HCT116 (cell line): Measurements from ENCODE around the gene QPCTL. TPM values are rescaled to one million over a fixed set of nuclear protein-coding genes. Genes with fewer than 3 reads are reported as not detected.

Source experiments
- ATAC-seq: fragments of 200-7000 bp; cut with Tn5 transposase; 2 replicates; pipeline ENCODE4 v1.9.1; 2020; ENCODE audit warnings: mild to moderate bottlenecking, moderate library complexity
- Bru-seq: library from RNA; stranded (reverse); fragments of 400-500 nt; gene quantifications from one replicate; lab custom pipeline; 2021; lab: Mats Ljungman, UMichigan
- BruChase-seq, 2 experiments: library from RNA; stranded (reverse); fragments of 400-500 nt; gene quantifications; one replicate each; lab custom pipeline; 2021; lab: Mats Ljungman, UMichigan
- BruUV-seq: library from RNA; stranded (reverse); fragments of 400-500 nt; replicated peaks from 2 replicates; lab custom pipeline; 2021; lab: Mats Ljungman, UMichigan
- CTCF ChIA-PET: fragments of 300-600 bp; sonication (Branson Sonifier 250); formaldehyde crosslinking; loops from one replicate; lab custom pipeline; 2021; ENCODE audit warnings: antibody characterized with exemption; lab: Charles Lee
- POLR2A ChIA-PET: fragments of 300-600, 350-600 bp; sonication (Branson Sonifier 250); formaldehyde crosslinking; loops from one replicate; lab custom pipeline; 2021; ENCODE audit warnings: antibody characterized with exemption; lab: Charles Lee
- RAD21 ChIA-PET, 2 experiments: fragments of 300-600 bp; sonication (Branson Sonifier 250); formaldehyde crosslinking; loops; one replicate each; lab custom pipeline; 2023; ENCODE audit warnings: low total read pairs in 2 of 2; ENCODE audit not compliant: uncharacterized antibody in 2 of 2, unreplicated experiment in 2 of 2, low non-redundant PET in 1 of 2; lab: Charles Lee
- DNase-seq: peaks from one replicate; pipeline ENCODE4 v3.0.0-alpha.2; 2010; ENCODE audit warnings: low read depth, low spot score
- H2AFZ ChIP-seq: fragments of 200-600 bp; shearing (Covaris generic), sonication (generic); 2 replicates; pipeline ENCODE4 v1.6.1; 2017; ENCODE audit warnings: low read depth, mixed run types, mixed read lengths, antibody characterized with exemption, low read length; ENCODE audit not compliant: poor library complexity, severe bottlenecking
- H3K27ac ChIP-seq: 2 replicates; pipeline ENCODE4 v1.5.1; 2012; ENCODE audit warnings: low read depth, low read length
- H3K27me3 ChIP-seq: fragments of 200-600 bp; sonication (generic); 2 replicates; pipeline ENCODE4 v1.6.1; 2016; ENCODE audit warnings: mixed run types, low read length, mixed read lengths; ENCODE audit not compliant: insufficient read depth
- H3K36me3 ChIP-seq, 2 experiments: fragments of 200-500 bp in 1 of 2; fragments of 200-600 bp in 1 of 2; sonication (Bioruptor generic) in 1 of 2; sonication (generic) in 1 of 2; 2 replicates each; pipeline versions ENCODE4 v1.5.1 to v1.6.1; 2014 to 2016; ENCODE audit warnings: low read length in 2 of 2, inconsistent platforms in 1 of 2, mixed read lengths in 1 of 2, mixed run types in 1 of 2; ENCODE audit not compliant: insufficient read depth in 2 of 2, control insufficient read depth in 1 of 2
- H3K4me1 ChIP-seq, 2 experiments: fragments of 200-600 bp in 1 of 2; sonication (generic) in 1 of 2; 2 replicates each; pipeline versions ENCODE4 v1.5.1 to v1.6.1; 2012 to 2017; ENCODE audit warnings: low read length in 2 of 2, inconsistent platforms in 1 of 2, mild to moderate bottlenecking in 1 of 2, mixed read lengths in 1 of 2, mixed run types in 1 of 2, moderate library complexity in 1 of 2; ENCODE audit not compliant: insufficient read depth in 2 of 2, control insufficient read depth in 1 of 2
- H3K4me2 ChIP-seq: fragments of 200-600 bp; sonication (generic); 2 replicates; pipeline ENCODE4 v1.6.1; 2017; ENCODE audit warnings: mixed run types, low read length, mixed read lengths
- H3K4me3 ChIP-seq, 2 experiments: fragments of 200-600 bp in 1 of 2; sonication (generic) in 1 of 2; replicated peaks in 1 of 2; 2 replicates each; pipeline ENCODE4 v1.5.1; 2011 to 2016; ENCODE audit warnings: low read length in 2 of 2, control low read depth in 1 of 2, low read depth in 1 of 2, mild to moderate bottlenecking in 1 of 2, mixed read lengths in 1 of 2, mixed run types in 1 of 2
- H3K79me2 ChIP-seq: fragments of 200-600 bp; sonication (generic); 2 replicates; pipeline ENCODE4 v1.6.1; 2017; ENCODE audit warnings: mild to moderate bottlenecking, mixed run types, low read length, moderate library complexity, mixed read lengths; ENCODE audit not compliant: insufficient read depth
- H3K9ac ChIP-seq: fragments of 200-600 bp; sonication (generic); 2 replicates; pipeline ENCODE4 v1.6.1; 2016; ENCODE audit warnings: low read length, mixed read lengths
- H3K9me2 ChIP-seq: fragments of 200-600 bp; sonication (generic), shearing (Covaris generic); 2 replicates; pipeline ENCODE4 v1.6.1; 2017; ENCODE audit warnings: mixed run types, mild to moderate bottlenecking, moderate library complexity; ENCODE audit not compliant: insufficient read depth
- H3K9me3 ChIP-seq, 2 experiments: fragments of 200-500 bp in 1 of 2; fragments of 200-600 bp in 1 of 2; sonication (Bioruptor generic) in 1 of 2; sonication (generic) in 1 of 2; 2 replicates each; pipeline ENCODE4 v1.6.1; 2014 to 2017; ENCODE audit warnings: low read length in 2 of 2, mixed read lengths in 2 of 2, inconsistent platforms in 1 of 2, low read depth in 1 of 2, mild to moderate bottlenecking in 1 of 2, mixed run types in 1 of 2, moderate library complexity in 1 of 2; ENCODE audit not compliant: control insufficient read depth in 1 of 2, insufficient read depth in 1 of 2
- H4K20me1 ChIP-seq: fragments of 200-600 bp; sonication (generic), shearing (Covaris generic); 2 replicates; pipeline ENCODE4 v1.6.1; 2017; ENCODE audit warnings: mixed run types, mild to moderate bottlenecking, moderate library complexity; ENCODE audit not compliant: insufficient read depth
- ATF3 ChIP-seq: IDR thresholded peaks from 2 replicates; pipeline ENCODE4 v1.6.1; 2012
- CEBPB ChIP-seq: IDR thresholded peaks from 2 replicates; pipeline ENCODE4 v1.6.1; 2012; ENCODE audit warnings: low read depth
- CTCF ChIP-seq, 3 experiments: fragments of 200-600 bp in 1 of 3; sonication (generic) in 1 of 3; IDR thresholded peaks in 2 of 3; conservative IDR thresholded peaks in 1 of 3; 2 replicates each; pipeline ENCODE4 v1.5.1; 2012 to 2017; ENCODE audit warnings: low read depth in 2 of 3, low read length in 2 of 3, antibody characterized with exemption in 1 of 3, borderline replicate concordance in 1 of 3, control low read depth in 1 of 3, mild to moderate bottlenecking in 1 of 3, mixed read lengths in 1 of 3, mixed run types in 1 of 3, moderate library complexity in 1 of 3; ENCODE audit not compliant: insufficient read depth in 1 of 3
- EZH2 ChIP-seq: fragments of 200-600 bp; sonication (generic); IDR thresholded peaks from 2 replicates; pipeline ENCODE4 v1.6.1; 2017; ENCODE audit warnings: antibody characterized with exemption, mixed run types
- EZH2phosphoT487 ChIP-seq: fragments of 200-600 bp; IDR thresholded peaks from 2 replicates; pipeline ENCODE4 v1.6.1; 2018; ENCODE audit warnings: antibody characterized with exemption, borderline replicate concordance
- MAX ChIP-seq: IDR thresholded peaks from 2 replicates; pipeline ENCODE4 v1.6.1; 2012
- RAD21 ChIP-seq: IDR thresholded peaks from 2 replicates; pipeline ENCODE4 v1.6.1; 2012; ENCODE audit warnings: low read depth, mild to moderate bottlenecking
- REST ChIP-seq: IDR thresholded peaks from 2 replicates; pipeline ENCODE4 v1.6.1; 2012; ENCODE audit warnings: low read depth
- SP1 ChIP-seq: IDR thresholded peaks from 2 replicates; pipeline ENCODE4 v1.6.1; 2012; ENCODE audit warnings: low read depth
- SRF ChIP-seq: IDR thresholded peaks from 2 replicates; pipeline ENCODE4 v1.6.1; 2012; ENCODE audit warnings: low read depth
- TCF7L2 ChIP-seq: IDR thresholded peaks from 2 replicates; pipeline ENCODE4 v1.7.0; 2011; ENCODE audit warnings: borderline replicate concordance, inconsistent platforms; ENCODE audit not compliant: insufficient read depth, insufficient read length; ENCODE audit errors: extremely low read depth
- ZBTB33 ChIP-seq: IDR thresholded peaks from 2 replicates; pipeline ENCODE4 v1.6.1; 2011; ENCODE audit warnings: mild to moderate bottlenecking, low read length, moderate library complexity; ENCODE audit not compliant: insufficient replicate concordance; ENCODE audit errors: extremely low read depth
- ZFX ChIP-seq: fragments of 450-650 bp; IDR thresholded peaks from 2 replicates; pipeline ENCODE4 v1.6.1; 2017
- ZNF274 ChIP-seq: fragments of 200-500 bp; sonication (Bioruptor generic); IDR thresholded peaks from 2 replicates; pipeline ENCODE4 v1.6.1; 2014; ENCODE audit warnings: mild to moderate bottlenecking, low read depth, low read length, inconsistent platforms
- intact Hi-C: fragments of 100-400 bp; cut with micrococcal nuclease; formaldehyde crosslinking; loops from 2 replicates; pipeline ENCODE4 v1.10.0; 2022
- long read RNA-seq: library from polyadenylated mRNA; unstranded; transcript quantifications from one replicate; pipeline ENCODE4 v2.0.0, GENCODE V29; 2021; ENCODE audit not compliant: unreplicated experiment
- polyA plus RNA-seq: library from polyadenylated mRNA; unstranded; fragments of >200 nt; gene quantifications from 2 replicates; pipeline ENCODE4 v1.2.1, GENCODE V29; 2012; ENCODE audit warnings: missing spikeins
- total RNA-seq: library from RNA; stranded (reverse); gene quantifications from one replicate; pipeline ENCODE4 v1.2.1, GENCODE V29; 2021; ENCODE audit not compliant: unreplicated experiment

Gene QPCTL
- total RNA-seq (19.5 TPM), Bru-seq, nascent RNA (percentile 61 among the genes with signal in this experiment), BruChase-seq, experiment 1, labeled RNA remaining after a 6-hour chase (percentile 60 among the genes with signal in this experiment), BruChase-seq, experiment 2, labeled RNA remaining after a 2-hour chase (percentile 55 among the genes with signal in this experiment)
- 17.9 and 23.5 TPM in 2 replicates for polyA plus RNA-seq
- long read RNA-seq, partial matches to known transcripts, result 6 of 9 reads
- long read RNA-seq, other reads (novel, unspliced or antisense), result 3 of 9 reads

GRCh38 chr19:45692187-45693105, at the start of gene QPCTL:
Gene QPCTL (plus strand): TSS chr19:45692666. CDS start chr19:45692704, 38 bp downstream.
- peak; percentile 99 for DNase-seq
- H3K4me3 ChIP-seq, result peak within 1 kb of the TSS; percentile 86 to 98
- no peaks in the 10 kb centered on the region; the same call in 1 of the 2 replicates for H4K20me1 ChIP-seq
- H3K9me2 ChIP-seq, result no peaks in the 10 kb centered on the region
- intact Hi-C loops, result loop anchor here (2.0 kb wide), 1 partner anchor 78 kb away; no protein-coding TSS in a partner anchor
- H3K9ac ChIP-seq, result peak within 1 kb of the TSS; percentile 97
- peaks cover 45% of the 10 kb centered on the region for H3K79me2 ChIP-seq
- H3K27me3 ChIP-seq, result no peaks in the 10 kb centered on the region
- peak within 1 kb of the TSS; percentile 86 for H2AFZ ChIP-seq
- ChIA-PET RAD21 (interaction anchor here (0.8 to 1.8 kb wide), 3 partner anchors 25 to 77 kb away, joined by 3 to 4 read pairs (median 4); partner anchors contain the start of gene SIX5 (in 1 of the 2)), CTCF (interaction anchor here (0.6 to 2.9 kb wide), 13 partner anchors 11 to 1557 kb away, joined by 3 to 28 read pairs (median 8); partner anchors contain the start of gene SIX5), POLR2A (interaction anchor here (0.7 to 4.3 kb wide), 14 partner anchors 10 to 1548 kb away, joined by 3 to 24 read pairs (median 6); partner anchors contain the start of genes FOSB and SIX5)
- H3K27ac ChIP-seq, result peak within 1 kb of the TSS; percentile 79
- peak; percentile 91 for ATAC-seq
- H3K4me2 ChIP-seq, result peak within 1 kb of the TSS; percentile 95
- peaks cover 3 to 13% of the 10 kb centered on the region in 2 experiments; a peak in 3 of 4 replicates for H3K4me1 ChIP-seq
- H3K36me3 ChIP-seq, result peaks cover 9 to 30% of the 10 kb centered on the region in 2 experiments
- H3K9me3 ChIP-seq, result no peaks in the 10 kb centered on the region
- BruUV-seq, result no TSS peak
- peak; percentile 62; the same call in 1 of the 2 replicates for TF ChIP-seq SRF
- no peak for TF ChIP-seq RAD21
- TF ChIP-seq ZNF274, result no peak
- TF ChIP-seq TCF7L2, result peak; percentile 94
- TF ChIP-seq ATF3, result no peak
- TF ChIP-seq REST, result no peak
- no peak for TF ChIP-seq EZH2phosphoT487
- no peak for TF ChIP-seq CEBPB
- no peak for TF ChIP-seq ZBTB33
- no peak for TF ChIP-seq CTCF (IDR thresholded peaks at IDR 0.05 in 2 of 3, conservative IDR thresholded peaks at IDR 0.05 in 1 of 3; ENCODE audit: borderline replicate concordance in 1 of 3, insufficient read depth in 1 of 3, low read depth in 2 of 3, low read length in 2 of 3)
- no peak for TF ChIP-seq EZH2
- TF ChIP-seq MAX, result peak; percentile 75; the same call in 1 of the 2 replicates
- peak; percentile 69; the same call in 1 of the 2 replicates for TF ChIP-seq ZFX
- TF ChIP-seq SP1, result peak; percentile 79
